HCT116 (cell line): Measurements from ENCODE around the gene TUSC7. TPM values are rescaled to one million over a fixed set of nuclear protein-coding genes. Genes with fewer than 3 reads are reported as not detected.

Experiments
- ATAC-seq: fragments of 200-7000 bp; cut with Tn5 transposase; 2 replicates; pipeline ENCODE4 v1.9.1; 2020; ENCODE audit warnings: mild to moderate bottlenecking, moderate library complexity
- BruUV-seq: library from RNA; stranded (reverse); fragments of 400-500 nt; replicated peaks from 2 replicates; lab custom pipeline; 2021; lab: Mats Ljungman, UMichigan
- CTCF ChIA-PET: fragments of 300-600 bp; sonication (Branson Sonifier 250); formaldehyde crosslinking; loops from one replicate; lab custom pipeline; 2021; ENCODE audit warnings: antibody characterized with exemption; lab: Charles Lee
- POLR2A ChIA-PET: fragments of 300-600, 350-600 bp; sonication (Branson Sonifier 250); formaldehyde crosslinking; loops from one replicate; lab custom pipeline; 2021; ENCODE audit warnings: antibody characterized with exemption; lab: Charles Lee
- RAD21 ChIA-PET, 2 experiments: fragments of 300-600 bp; sonication (Branson Sonifier 250); formaldehyde crosslinking; loops; one replicate each; lab custom pipeline; 2023; ENCODE audit warnings: low total read pairs in 2 of 2; ENCODE audit not compliant: uncharacterized antibody in 2 of 2, unreplicated experiment in 2 of 2, low non-redundant PET in 1 of 2; lab: Charles Lee
- DNase-seq: peaks from one replicate; pipeline ENCODE4 v3.0.0-alpha.2; 2010; ENCODE audit warnings: low read depth, low spot score
- H2AFZ ChIP-seq: fragments of 200-600 bp; shearing (Covaris generic), sonication (generic); 2 replicates; pipeline ENCODE4 v1.6.1; 2017; ENCODE audit warnings: low read depth, mixed run types, mixed read lengths, antibody characterized with exemption, low read length; ENCODE audit not compliant: poor library complexity, severe bottlenecking
- H3K27ac ChIP-seq: 2 replicates; pipeline ENCODE4 v1.5.1; 2012; ENCODE audit warnings: low read depth, low read length
- H3K27me3 ChIP-seq: fragments of 200-600 bp; sonication (generic); 2 replicates; pipeline ENCODE4 v1.6.1; 2016; ENCODE audit warnings: mixed run types, low read length, mixed read lengths; ENCODE audit not compliant: insufficient read depth
- H3K36me3 ChIP-seq, 2 experiments: fragments of 200-500 bp in 1 of 2; fragments of 200-600 bp in 1 of 2; sonication (Bioruptor generic) in 1 of 2; sonication (generic) in 1 of 2; 2 replicates each; pipeline versions ENCODE4 v1.5.1 to v1.6.1; 2014 to 2016; ENCODE audit warnings: low read length in 2 of 2, inconsistent platforms in 1 of 2, mixed read lengths in 1 of 2, mixed run types in 1 of 2; ENCODE audit not compliant: insufficient read depth in 2 of 2, control insufficient read depth in 1 of 2
- H3K4me1 ChIP-seq, 2 experiments: fragments of 200-600 bp in 1 of 2; sonication (generic) in 1 of 2; 2 replicates each; pipeline versions ENCODE4 v1.5.1 to v1.6.1; 2012 to 2017; ENCODE audit warnings: low read length in 2 of 2, inconsistent platforms in 1 of 2, mild to moderate bottlenecking in 1 of 2, mixed read lengths in 1 of 2, mixed run types in 1 of 2, moderate library complexity in 1 of 2; ENCODE audit not compliant: insufficient read depth in 2 of 2, control insufficient read depth in 1 of 2
- H3K4me2 ChIP-seq: fragments of 200-600 bp; sonication (generic); 2 replicates; pipeline ENCODE4 v1.6.1; 2017; ENCODE audit warnings: mixed run types, low read length, mixed read lengths
- H3K4me3 ChIP-seq, 2 experiments: fragments of 200-600 bp in 1 of 2; sonication (generic) in 1 of 2; replicated peaks in 1 of 2; 2 replicates each; pipeline ENCODE4 v1.5.1; 2011 to 2016; ENCODE audit warnings: low read length in 2 of 2, control low read depth in 1 of 2, low read depth in 1 of 2, mild to moderate bottlenecking in 1 of 2, mixed read lengths in 1 of 2, mixed run types in 1 of 2
- H3K79me2 ChIP-seq: fragments of 200-600 bp; sonication (generic); 2 replicates; pipeline ENCODE4 v1.6.1; 2017; ENCODE audit warnings: mild to moderate bottlenecking, mixed run types, low read length, moderate library complexity, mixed read lengths; ENCODE audit not compliant: insufficient read depth
- H3K9ac ChIP-seq: fragments of 200-600 bp; sonication (generic); 2 replicates; pipeline ENCODE4 v1.6.1; 2016; ENCODE audit warnings: low read length, mixed read lengths
- H3K9me2 ChIP-seq: fragments of 200-600 bp; sonication (generic), shearing (Covaris generic); 2 replicates; pipeline ENCODE4 v1.6.1; 2017; ENCODE audit warnings: mixed run types, mild to moderate bottlenecking, moderate library complexity; ENCODE audit not compliant: insufficient read depth
- H3K9me3 ChIP-seq, 2 experiments: fragments of 200-500 bp in 1 of 2; fragments of 200-600 bp in 1 of 2; sonication (Bioruptor generic) in 1 of 2; sonication (generic) in 1 of 2; 2 replicates each; pipeline ENCODE4 v1.6.1; 2014 to 2017; ENCODE audit warnings: low read length in 2 of 2, mixed read lengths in 2 of 2, inconsistent platforms in 1 of 2, low read depth in 1 of 2, mild to moderate bottlenecking in 1 of 2, mixed run types in 1 of 2, moderate library complexity in 1 of 2; ENCODE audit not compliant: control insufficient read depth in 1 of 2, insufficient read depth in 1 of 2
- H4K20me1 ChIP-seq: fragments of 200-600 bp; sonication (generic), shearing (Covaris generic); 2 replicates; pipeline ENCODE4 v1.6.1; 2017; ENCODE audit warnings: mixed run types, mild to moderate bottlenecking, moderate library complexity; ENCODE audit not compliant: insufficient read depth
- CEBPB ChIP-seq: IDR thresholded peaks from 2 replicates; pipeline ENCODE4 v1.6.1; 2012; ENCODE audit warnings: low read depth
- CTCF ChIP-seq, 3 experiments: fragments of 200-600 bp in 1 of 3; sonication (generic) in 1 of 3; IDR thresholded peaks in 2 of 3; conservative IDR thresholded peaks in 1 of 3; 2 replicates each; pipeline ENCODE4 v1.5.1; 2012 to 2017; ENCODE audit warnings: low read depth in 2 of 3, low read length in 2 of 3, antibody characterized with exemption in 1 of 3, borderline replicate concordance in 1 of 3, control low read depth in 1 of 3, mild to moderate bottlenecking in 1 of 3, mixed read lengths in 1 of 3, mixed run types in 1 of 3, moderate library complexity in 1 of 3; ENCODE audit not compliant: insufficient read depth in 1 of 3
- EGR1 ChIP-seq: IDR thresholded peaks from 2 replicates; pipeline ENCODE4 v1.6.1; 2012; ENCODE audit warnings: low read depth
- EZH2 ChIP-seq: fragments of 200-600 bp; sonication (generic); IDR thresholded peaks from 2 replicates; pipeline ENCODE4 v1.6.1; 2017; ENCODE audit warnings: antibody characterized with exemption, mixed run types
- EZH2phosphoT487 ChIP-seq: fragments of 200-600 bp; IDR thresholded peaks from 2 replicates; pipeline ENCODE4 v1.6.1; 2018; ENCODE audit warnings: antibody characterized with exemption, borderline replicate concordance
- FOSL1 ChIP-seq: IDR thresholded peaks from 2 replicates; pipeline ENCODE4 v1.6.1; 2012; ENCODE audit warnings: low read depth
- JUND ChIP-seq: IDR thresholded peaks from 2 replicates; pipeline ENCODE4 v1.6.1; 2012
- MAX ChIP-seq: IDR thresholded peaks from 2 replicates; pipeline ENCODE4 v1.6.1; 2012
- POLR2AphosphoS5 ChIP-seq: IDR thresholded peaks from 2 replicates; pipeline ENCODE4 v1.6.1; 2011; ENCODE audit warnings: mild to moderate bottlenecking, low read depth, low read length, moderate library complexity
- RAD21 ChIP-seq: IDR thresholded peaks from 2 replicates; pipeline ENCODE4 v1.6.1; 2012; ENCODE audit warnings: low read depth, mild to moderate bottlenecking
- SP1 ChIP-seq: IDR thresholded peaks from 2 replicates; pipeline ENCODE4 v1.6.1; 2012; ENCODE audit warnings: low read depth
- YY1 ChIP-seq: IDR thresholded peaks from 2 replicates; pipeline ENCODE4 v1.6.1; 2011; ENCODE audit warnings: low read length, low read depth, moderate library complexity, mild to moderate bottlenecking; ENCODE audit not compliant: insufficient replicate concordance; ENCODE audit errors: extremely low read depth
- ZFX ChIP-seq: fragments of 450-650 bp; IDR thresholded peaks from 2 replicates; pipeline ENCODE4 v1.6.1; 2017
- intact Hi-C: fragments of 100-400 bp; cut with micrococcal nuclease; formaldehyde crosslinking; loops from 2 replicates; pipeline ENCODE4 v1.10.0; 2022
- total RNA-seq: library from RNA; stranded (reverse); gene quantifications from one replicate; pipeline ENCODE4 v1.2.1, GENCODE V29; 2021; ENCODE audit not compliant: unreplicated experiment
- TF ChIP-seq, protein P1 (sequence below): IDR thresholded peaks from 2 replicates; pipeline ENCODE4 v1.6.1; 2012
- TF ChIP-seq, protein P2 (sequence below): IDR thresholded peaks from 2 replicates; pipeline ENCODE4 v1.6.1; 2011; ENCODE audit warnings: mild to moderate bottlenecking, low read length, moderate library complexity; ENCODE audit not compliant: insufficient replicate concordance; ENCODE audit errors: extremely low read depth

TUSC7 gene
- total RNA-seq, 1 experiment from 2014 or later, result not detected

- DNase-seq (no peak), ATAC-seq (no peak)
- Histone ChIP-seq H3K4me3 (no peak overlapping the region), H4K20me1 (no peaks in the 10 kb centered on the region), H3K9me2 (no peaks in the 10 kb centered on the region), H3K36me3 (no peaks in the 10 kb centered on the region), H2AFZ (no peak overlapping the region), H3K27ac (no peak overlapping the region), H3K79me2 (no peaks in the 10 kb centered on the region), H3K9me3 (no peaks in the 10 kb centered on the region), H3K4me1 (no peaks in the 10 kb centered on the region), H3K27me3 (no peaks in the 10 kb centered on the region), H3K9ac (no peak overlapping the region), H3K4me2 (no peak overlapping the region)
- no TSS peak for BruUV-seq
- POLR2A ChIA-PET, result no interaction called here
- intact Hi-C loops, result no loop called here
- TF ChIP-seq, protein P1, sequence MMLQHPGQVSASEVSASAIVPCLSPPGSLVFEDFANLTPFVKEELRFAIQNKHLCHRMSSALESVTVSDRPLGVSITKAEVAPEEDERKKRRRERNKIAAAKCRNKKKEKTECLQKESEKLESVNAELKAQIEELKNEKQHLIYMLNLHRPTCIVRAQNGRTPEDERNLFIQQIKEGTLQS, result no peak
- CTCF ChIA-PET, result no interaction called here
- RAD21 ChIA-PET, result no interaction called here
Measured at GRCh38 chr3:116667791-116668190, 41.8 kb upstream of the TUSC7 start.

DNA sequence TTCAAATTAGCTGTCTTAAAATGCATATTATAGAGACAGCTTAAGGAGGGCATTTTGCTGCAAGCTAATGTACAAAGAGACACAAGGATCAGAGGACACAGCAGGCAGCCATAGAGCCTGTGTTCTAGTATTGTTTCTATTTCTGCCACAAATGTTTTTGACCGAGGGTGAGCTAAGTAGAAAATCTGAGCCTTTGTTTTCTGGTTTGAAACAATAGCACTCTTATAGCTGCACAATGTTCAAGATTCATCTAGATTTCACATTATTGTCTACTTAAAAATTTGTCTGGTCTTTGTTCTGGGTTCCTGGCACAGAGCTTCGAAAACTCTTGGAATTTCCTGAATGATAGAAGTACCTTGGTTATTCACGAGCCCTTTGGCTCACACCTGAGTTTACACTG, 40.0 kb upstream of the TUSC7 start:
- H3K36me3 ChIP-seq, result no peaks in the 10 kb centered on the region
- no peaks in the 10 kb centered on the region for H3K9me3 ChIP-seq
- BruUV-seq, result no TSS peak
- DNase-seq (no peak), ATAC-seq (no peak)
- no peaks in the 10 kb centered on the region for H3K79me2 ChIP-seq
- H2AFZ ChIP-seq, result no peak overlapping the region
- no peaks in the 10 kb centered on the region for H3K9me2 ChIP-seq
- no peaks in the 10 kb centered on the region for H3K4me1 ChIP-seq
- ChIA-PET CTCF (no interaction called here), POLR2A (no interaction called here), RAD21 (no interaction called here)
- H3K9ac ChIP-seq, result no peak overlapping the region
- H3K4me2 ChIP-seq, result no peak overlapping the region
- H3K27ac ChIP-seq, result no peak overlapping the region
- intact Hi-C loops, result no loop called here
- H3K27me3 ChIP-seq, result no peaks in the 10 kb centered on the region
- no peak overlapping the region for H3K4me3 ChIP-seq
- no peaks in the 10 kb centered on the region for H4K20me1 ChIP-seq
- TF ChIP-seq EGR1, result no peak
- no peak for TF ChIP-seq EZH2phosphoT487
- no peak for TF ChIP-seq RAD21
- no peak for TF ChIP-seq CTCF (IDR thresholded peaks at IDR 0.05 in 2 of 3, conservative IDR thresholded peaks at IDR 0.05 in 1 of 3; ENCODE audit: borderline replicate concordance in 1 of 3, insufficient read depth in 1 of 3, low read depth in 2 of 3, low read length in 2 of 3)
- TF ChIP-seq, protein P1, result no peak
- no peak for TF ChIP-seq SP1
- no peak for TF ChIP-seq MAX
- no peak for TF ChIP-seq CEBPB
- TF ChIP-seq YY1, result no peak
- TF ChIP-seq ZFX, result no peak
- TF ChIP-seq EZH2, result no peak
- TF ChIP-seq, protein P2, sequence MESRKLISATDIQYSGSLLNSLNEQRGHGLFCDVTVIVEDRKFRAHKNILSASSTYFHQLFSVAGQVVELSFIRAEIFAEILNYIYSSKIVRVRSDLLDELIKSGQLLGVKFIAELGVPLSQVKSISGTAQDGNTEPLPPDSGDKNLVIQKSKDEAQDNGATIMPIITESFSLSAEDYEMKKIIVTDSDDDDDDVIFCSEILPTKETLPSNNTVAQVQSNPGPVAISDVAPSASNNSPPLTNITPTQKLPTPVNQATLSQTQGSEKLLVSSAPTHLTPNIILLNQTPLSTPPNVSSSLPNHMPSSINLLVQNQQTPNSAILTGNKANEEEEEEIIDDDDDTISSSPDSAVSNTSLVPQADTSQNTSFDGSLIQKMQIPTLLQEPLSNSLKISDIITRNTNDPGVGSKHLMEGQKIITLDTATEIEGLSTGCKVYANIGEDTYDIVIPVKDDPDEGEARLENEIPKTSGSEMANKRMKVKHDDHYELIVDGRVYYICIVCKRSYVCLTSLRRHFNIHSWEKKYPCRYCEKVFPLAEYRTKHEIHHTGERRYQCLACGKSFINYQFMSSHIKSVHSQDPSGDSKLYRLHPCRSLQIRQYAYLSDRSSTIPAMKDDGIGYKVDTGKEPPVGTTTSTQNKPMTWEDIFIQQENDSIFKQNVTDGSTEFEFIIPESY, result no peak
- no peak for TF ChIP-seq JUND
- no peak for TF ChIP-seq POLR2AphosphoS5
- no peak for TF ChIP-seq FOSL1
